Esophagus muscularis mucosa (tissue), 4 donors: ENCODE measurements around the gene UBAC2. TPM values are rescaled to one million over a fixed set of nuclear protein-coding genes. Genes with fewer than 3 reads are reported as not detected.

ENCODE experiments used
- DNase-seq: peaks from one replicate; pipeline ENCODE4 v3.0.0-alpha.2; 2017; ENCODE audit errors: extremely low spot score
- H3K27ac ChIP-seq, 4 donors: fragments of 200-600 bp; sonication (generic); replicated peaks in 1 of 4; 1 replicate in 3 of 4; 2 replicates in 1 of 4; pipeline ENCODE4 v1.5.1; 2016 to 2019; ENCODE audit warnings: mild to moderate bottlenecking in 1 of 4
- H3K27me3 ChIP-seq, 4 donors: fragments of 200-600 bp; sonication (generic); one replicate each; pipeline versions ENCODE4 v1.5.1 to v1.6.0; 2016 to 2019
- H3K36me3 ChIP-seq, 4 donors: fragments of 200-600 bp; sonication (generic); one replicate each; pipeline ENCODE4 v1.5.1; 2016 to 2019
- H3K4me1 ChIP-seq, 4 donors: fragments of 200-600 bp; sonication (generic); one replicate each; pipeline ENCODE4 v1.5.1; 2016 to 2019
- H3K4me3 ChIP-seq, 4 donors: fragments of 200-600 bp; sonication (generic); 1 replicate in 2 of 4; 2 replicates in 2 of 4; pipeline ENCODE4 v1.5.1; 2016 to 2019; ENCODE audit warnings: mild to moderate bottlenecking in 4 of 4, moderate library complexity in 1 of 4
- H3K9me3 ChIP-seq, 4 donors: fragments of 200-600 bp; sonication (generic); 1 replicate in 3 of 4; 2 replicates in 1 of 4; pipeline ENCODE4 v1.5.1; 2016 to 2019
- CTCF ChIP-seq, 3 experiments: fragments of 200-600 bp in 2 of 3; fragments of 450-650 bp in 1 of 3; sonication (generic) in 2 of 3; IDR thresholded peaks; one replicate each; pipeline ENCODE4 v1.5.1; 2017 to 2019; ENCODE audit warnings: antibody characterized with exemption in 3 of 3, mild to moderate bottlenecking in 2 of 3, moderate library complexity in 1 of 3
- EP300 ChIP-seq: sonication (generic); formaldehyde crosslinking; IDR thresholded peaks from one replicate; pipeline ENCODE4 v1.6.1; 2017; ENCODE audit warnings: antibody characterized with exemption
- POLR2A ChIP-seq: fragments of 450-650 bp; IDR thresholded peaks from one replicate; pipeline ENCODE4 v1.6.1; 2017; ENCODE audit warnings: antibody characterized with exemption, moderate library complexity, mild to moderate bottlenecking, low read depth
- POLR2AphosphoS5 ChIP-seq, 2 donors: sonication (generic); formaldehyde crosslinking; IDR thresholded peaks; one replicate each; pipeline ENCODE4 v1.6.1; 2017; ENCODE audit warnings: antibody characterized with exemption in 2 of 2
- WGBS: methylation state at CpG from one replicate; pipeline ENCODE4 v1.1.5; 2018; 5-methylcytosine and 5-hydroxymethylcytosine counted together
- intact Hi-C: fragments of 100-400 bp; cut with DNase I; formaldehyde crosslinking; loops from one replicate; pipeline ENCODE4 v1.15.1; 2023
- total RNA-seq, 4 donors: library from RNA; depleted of rRNA; stranded (reverse); fragments of >200 nt; gene quantifications; one replicate each; pipeline versions ENCODE4 v1.1.0 to v1.2.1, GENCODE V29; 2016

The UBAC2 gene
- total RNA-seq, 4 donors from 2014 or later: 42.6 to 62.1 (median 50.9) TPM

- H3K27ac ChIP-seq: no peak overlapping the region
- peak; percentile 42 for DNase-seq
Observed at GRCh38 chr13:99346335-99347042, 145.8 kb downstream of the UBAC2 start.

DNA sequence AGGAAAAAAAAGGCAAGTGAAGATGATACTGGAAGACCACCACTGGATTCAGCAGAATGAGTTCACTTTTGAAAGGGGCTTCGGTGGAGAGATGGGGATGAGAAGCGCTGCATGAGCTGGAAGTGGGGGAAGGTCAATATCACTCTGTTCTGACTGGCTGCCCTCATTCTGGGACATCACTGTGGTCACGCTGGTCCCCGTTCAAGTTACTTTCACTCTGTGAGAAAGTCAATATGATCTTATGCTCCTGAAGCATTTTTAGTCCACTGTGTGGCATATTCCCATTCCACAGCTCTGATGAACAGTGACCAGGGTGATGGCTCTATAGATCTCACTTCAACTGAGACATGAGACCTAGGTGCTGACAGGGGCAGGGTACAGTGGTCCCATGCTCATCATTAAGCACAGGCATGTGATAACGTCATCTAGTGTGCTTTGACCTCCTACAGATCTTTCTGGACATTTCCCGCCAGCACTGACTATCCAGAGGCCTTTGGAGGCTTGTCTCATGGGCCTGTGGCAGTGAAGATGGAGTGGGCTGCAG, 146.8 kb downstream of the UBAC2 start:
- Histone ChIP-seq H3K27ac (no peak overlapping the region), H3K27me3 (no peaks in the 10 kb centered on the region), H3K36me3 (peaks cover 9 to 72% (median 59%) of the 10 kb centered on the region in 4 donors), H3K9me3 (no peaks in the 10 kb centered on the region), H3K4me1 (no peaks in the 10 kb centered on the region), H3K4me3 (no peak overlapping the region)
- WGBS: 96% methylated on average over 6 of the region's 6 CpGs
- no peak for TF ChIP-seq CTCF (IDR thresholded peaks at IDR 0.05)
- TF ChIP-seq POLR2A: no peak
- no peak for TF ChIP-seq POLR2AphosphoS5 (IDR thresholded peaks at IDR 0.05)
- TF ChIP-seq EP300: no peak
- DNase-seq: peak; percentile 19
- intact Hi-C loops: no loop called here

More at GRCh38 chr13:99346335-99347042, 145.8 kb downstream of the UBAC2 start:
- Histone ChIP-seq H3K4me3 (no peak overlapping the region), H3K9me3 (no peaks in the 10 kb centered on the region), H3K36me3 (peaks cover 7 to 76% (median 64%) of the 10 kb centered on the region in 4 donors), H3K4me1 (no peaks in the 10 kb centered on the region), H3K27me3 (no peaks in the 10 kb centered on the region)
- TF ChIP-seq EP300 (no peak), POLR2A (no peak), POLR2AphosphoS5 (IDR thresholded peaks at IDR 0.05) (no peak), CTCF (IDR thresholded peaks at IDR 0.05) (no peak)
- intact Hi-C loops: no loop called here
- WGBS: 85% methylated on average over 11 of the region's 11 CpGs

DNA sequence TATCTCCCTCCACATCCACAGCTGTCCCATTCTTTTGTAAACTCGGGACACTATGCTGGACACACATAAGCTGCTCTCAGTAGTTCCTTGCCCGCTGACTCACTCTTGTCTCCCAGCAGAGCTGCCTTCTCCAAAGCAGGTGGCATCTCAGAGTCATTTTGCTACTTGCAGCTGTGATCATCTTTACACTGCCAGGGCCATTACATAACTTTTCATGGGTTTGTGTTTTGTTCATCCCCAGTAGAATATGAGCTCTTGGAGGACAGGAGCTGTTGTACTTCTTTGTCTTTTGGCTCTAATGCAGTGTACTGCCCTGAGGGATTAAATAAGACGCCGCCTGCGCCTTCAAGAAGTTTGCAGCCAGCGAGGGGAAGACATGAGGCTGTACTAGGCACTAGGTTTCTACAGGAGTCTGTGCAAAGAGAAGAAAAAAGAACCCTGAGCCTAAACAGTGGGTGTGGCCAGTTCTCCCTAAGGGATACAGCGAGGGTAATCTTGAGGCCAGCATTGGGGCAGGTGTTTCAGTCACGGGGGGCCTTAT, 147.3 kb downstream of the UBAC2 start:
- DNase-seq: peak; percentile 66
- Histone ChIP-seq H3K9me3 (no peaks in the 10 kb centered on the region), H3K27ac (no peak overlapping the region), H3K27me3 (no peaks in the 10 kb centered on the region), H3K4me1 (no peaks in the 10 kb centered on the region), H3K36me3 (peaks cover 11 to 70% (median 53%) of the 10 kb centered on the region in 4 donors), H3K4me3 (no peak overlapping the region)
- TF ChIP-seq EP300: no peak
- no peak for TF ChIP-seq POLR2A
- TF ChIP-seq POLR2AphosphoS5 (IDR thresholded peaks at IDR 0.05): no peak
- no peak for TF ChIP-seq CTCF (IDR thresholded peaks at IDR 0.05)
- WGBS: 87% methylated on average over 8 of the region's 8 CpGs
- intact Hi-C loops: no loop called here

- TF ChIP-seq POLR2AphosphoS5 (IDR thresholded peaks at IDR 0.05) (no peak), POLR2A (no peak), EP300 (no peak), CTCF (IDR thresholded peaks at IDR 0.05) (no peak)
- Histone ChIP-seq H3K36me3 (peaks cover 11 to 65% (median 38%) of the 10 kb centered on the region in 4 donors), H3K9me3 (no peaks in the 10 kb centered on the region), H3K27me3 (no peaks in the 10 kb centered on the region), H3K4me1 (peaks cover 0 to 12% (median 2%) of the 10 kb centered on the region in 4 donors), H3K27ac (no peak overlapping the region), H3K4me3 (no peak overlapping the region)
- DNase-seq: peak; percentile 75
- WGBS: 97% methylated on average over 2 of the region's 2 CpGs
- intact Hi-C loops: no loop called here
Observed at GRCh38 chr13:99350191-99350590, 149.5 kb downstream of the UBAC2 start.
